DMS153 (cell line): ENCODE data around the gene FCN1.
"Not testable (repeated sequence)": the region's sequence is repeated elsewhere in the genome, so short reads cannot be mapped to it uniquely, and the experiment has no call there.

Experiments used
- DNase-seq: peaks from one replicate; lab custom pipeline; 2025; lab: John Stamatoyannopoulos, UW

FCN1 gene

DNA sequence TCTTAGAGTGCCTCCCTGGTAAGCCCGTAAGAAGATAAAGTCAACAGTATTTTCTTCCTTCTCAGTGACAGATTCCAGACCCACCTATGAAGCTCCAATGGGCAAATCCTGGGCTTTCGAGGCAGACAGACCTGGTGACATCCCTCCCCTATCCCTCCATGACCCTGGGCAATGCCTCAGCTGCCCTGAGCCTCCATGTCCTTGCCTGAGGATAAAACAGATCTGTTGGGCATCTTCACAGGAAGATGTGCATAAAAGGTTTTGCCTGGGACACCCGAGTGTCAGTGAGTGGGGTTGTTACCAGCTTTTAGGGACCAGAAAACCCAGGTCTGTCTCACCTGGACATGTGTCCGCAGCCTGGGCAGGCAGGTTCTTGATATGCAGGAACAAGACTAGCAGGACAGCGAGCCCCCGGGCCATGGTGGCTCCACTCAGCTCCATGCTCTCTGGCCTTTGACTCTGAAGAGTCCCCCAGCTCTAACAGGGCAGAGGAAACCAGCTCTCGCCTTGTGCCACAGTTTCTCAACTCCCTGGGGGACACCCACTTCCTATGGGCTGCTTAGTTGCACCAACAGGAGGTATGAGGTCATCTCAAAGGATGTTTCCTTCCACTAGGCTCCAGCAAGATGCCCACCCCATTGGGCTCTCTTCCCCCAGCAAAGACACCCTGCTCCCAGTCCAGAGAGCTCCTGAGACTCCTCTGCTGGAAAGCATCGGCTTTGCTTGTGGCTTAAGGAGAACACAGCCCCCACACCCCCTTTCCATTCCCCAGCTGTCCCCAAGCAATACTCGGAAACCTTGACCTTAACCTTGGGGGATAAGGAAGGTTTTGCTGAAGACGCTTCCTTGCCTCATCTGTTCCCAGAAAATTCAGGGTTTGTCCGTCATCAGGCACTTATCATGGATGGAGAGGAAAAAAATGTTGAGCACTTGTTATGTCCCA, at the start of gene FCN1:
FCN1 (minus strand) TSS at position 482 of the 943 bp plus-strand sequence; CDS start at position 441, 41 bp downstream.
- no peak for DNase-seq

DNA sequence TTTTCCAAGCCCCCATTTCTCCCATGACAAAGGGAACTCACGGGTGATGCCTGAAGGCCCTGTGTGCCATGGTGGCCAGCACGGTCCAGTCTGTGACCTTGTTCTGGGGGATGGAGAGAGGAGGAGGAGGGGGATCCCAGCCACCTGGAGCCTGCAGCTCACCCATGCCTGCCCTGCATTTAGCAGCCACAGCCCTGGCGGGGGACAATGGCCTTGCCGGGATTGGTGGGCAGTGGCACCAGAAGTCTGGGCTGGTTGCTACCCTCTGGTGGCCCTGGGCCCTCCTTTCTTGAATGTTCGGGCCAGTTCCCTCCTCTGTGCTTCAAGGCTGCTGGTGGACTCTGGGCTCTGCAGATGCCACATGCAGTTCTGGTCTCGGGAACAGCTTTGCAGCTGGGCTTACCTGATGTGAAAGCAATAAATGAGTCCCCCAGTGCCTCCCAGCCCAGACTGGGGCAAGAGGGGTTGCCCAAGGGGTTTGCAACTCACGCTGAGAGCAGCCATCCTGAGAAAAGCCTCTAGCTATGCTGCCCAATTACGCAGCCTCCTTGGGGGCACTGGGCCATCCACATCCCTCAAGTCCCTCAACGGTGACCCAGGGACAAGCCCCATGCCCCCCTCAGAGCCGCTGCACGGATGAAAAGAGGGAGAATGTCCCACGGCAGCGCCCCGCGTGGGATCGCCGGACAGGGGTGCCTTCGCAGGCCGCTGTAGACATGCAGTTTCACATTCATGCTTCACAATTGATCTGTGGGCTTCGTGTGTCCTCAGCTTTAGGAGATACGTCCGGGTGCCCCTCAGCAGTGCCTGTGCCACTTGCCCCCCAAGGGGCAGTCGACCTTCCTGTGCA, 49.2 kb upstream of the FCN1 start:
- DNase-seq = no peak

DNA sequence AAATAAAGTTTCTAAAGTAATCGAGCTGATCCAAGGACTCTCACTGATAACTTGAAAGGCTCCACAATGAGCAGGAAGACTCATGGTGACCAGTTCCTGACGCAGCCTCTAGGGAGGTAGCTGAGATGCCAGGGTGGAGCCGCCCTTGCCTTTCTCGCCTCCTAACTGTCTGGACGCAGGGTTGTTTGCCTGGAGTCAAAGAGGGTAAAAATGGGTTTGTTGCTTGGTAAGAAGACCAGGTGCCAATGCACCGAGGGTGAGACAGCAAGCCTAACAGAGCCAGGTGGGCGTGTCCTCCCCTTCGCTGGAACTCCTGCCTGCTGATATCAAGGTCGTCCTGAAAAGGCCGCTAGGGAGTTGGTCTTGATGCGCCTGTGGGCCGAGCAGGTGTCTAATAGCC, 48.6 kb upstream of the FCN1 start:
- no peak for DNase-seq

DNA sequence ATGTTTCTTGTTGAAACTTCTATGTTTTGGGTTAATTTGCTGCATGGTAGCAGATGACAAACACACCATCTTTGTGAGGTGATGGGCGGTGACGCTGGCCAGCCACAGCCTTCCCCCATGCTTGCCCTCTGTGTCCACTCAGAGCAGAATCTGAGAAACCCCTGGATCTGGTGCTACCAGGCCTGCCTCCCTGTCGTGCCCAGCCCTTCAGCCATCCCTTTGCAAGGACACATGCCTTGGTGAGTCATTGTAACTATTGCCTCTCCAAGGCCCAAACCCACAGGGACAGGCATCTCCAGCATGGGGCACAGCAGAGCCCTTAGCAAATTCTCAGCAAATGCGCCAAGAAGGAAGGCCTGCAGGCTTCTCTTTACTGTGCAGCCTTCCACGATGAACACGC, 48.1 kb upstream of the FCN1 start:
- DNase-seq = no peak

DNA sequence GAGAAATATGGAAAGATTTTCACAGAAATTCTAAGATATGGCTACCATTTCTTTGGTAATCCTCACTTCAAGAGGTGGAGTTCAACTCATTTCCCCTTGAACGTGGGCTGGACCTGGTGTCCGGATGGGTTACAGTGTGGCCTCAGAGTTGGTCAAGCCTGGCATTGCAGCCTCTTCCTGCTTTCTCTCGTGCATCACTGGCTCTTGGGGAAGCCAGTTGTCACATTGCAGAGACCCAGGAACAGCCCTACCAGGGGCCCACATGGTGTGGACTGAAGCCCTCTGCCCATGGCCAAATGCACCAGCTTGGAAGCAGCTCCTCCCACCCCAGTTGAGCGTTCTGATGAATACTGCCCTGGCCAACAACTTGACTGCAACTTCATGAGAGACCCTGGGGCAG, 47.7 kb upstream of the FCN1 start:
- no peak for DNase-seq

DNA sequence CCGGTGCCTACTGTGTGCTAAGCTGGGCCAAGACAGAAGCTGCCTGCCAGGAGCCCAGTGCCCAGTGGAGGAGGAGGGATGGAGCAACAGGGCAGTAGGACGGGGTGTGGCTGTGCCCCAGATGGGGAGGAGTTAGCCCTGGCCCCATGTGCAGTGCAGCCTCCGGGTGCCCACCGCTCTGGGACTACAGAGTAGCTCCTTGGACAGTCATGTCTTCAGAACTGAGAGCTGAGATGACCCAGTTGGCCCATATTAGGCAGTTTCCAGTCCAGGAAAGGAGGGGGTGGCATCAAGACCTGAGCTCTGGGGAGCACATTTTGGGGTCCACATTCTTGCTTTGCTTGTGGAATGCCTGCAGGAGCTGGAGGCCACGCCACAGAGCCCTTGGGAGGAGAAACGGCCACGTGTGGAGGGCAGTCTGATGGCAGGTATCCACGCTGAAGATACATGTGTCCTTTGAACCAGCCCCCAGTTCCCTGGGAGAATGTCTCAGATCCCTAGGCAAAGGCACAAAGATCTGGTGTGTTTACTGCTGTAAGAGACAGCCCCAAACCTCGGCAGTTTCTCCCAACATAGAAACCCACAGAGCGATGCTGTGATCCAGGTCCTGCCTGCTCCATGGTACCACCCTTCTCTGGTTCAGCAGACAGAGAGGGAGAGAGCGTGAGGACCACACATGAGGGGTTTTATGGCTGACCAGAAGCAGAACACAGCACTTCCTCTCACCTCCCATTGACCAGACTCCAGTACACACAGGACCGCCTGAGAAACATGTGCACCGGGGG, 46.8 kb upstream of the FCN1 start:
- DNase-seq = no peak

DNA sequence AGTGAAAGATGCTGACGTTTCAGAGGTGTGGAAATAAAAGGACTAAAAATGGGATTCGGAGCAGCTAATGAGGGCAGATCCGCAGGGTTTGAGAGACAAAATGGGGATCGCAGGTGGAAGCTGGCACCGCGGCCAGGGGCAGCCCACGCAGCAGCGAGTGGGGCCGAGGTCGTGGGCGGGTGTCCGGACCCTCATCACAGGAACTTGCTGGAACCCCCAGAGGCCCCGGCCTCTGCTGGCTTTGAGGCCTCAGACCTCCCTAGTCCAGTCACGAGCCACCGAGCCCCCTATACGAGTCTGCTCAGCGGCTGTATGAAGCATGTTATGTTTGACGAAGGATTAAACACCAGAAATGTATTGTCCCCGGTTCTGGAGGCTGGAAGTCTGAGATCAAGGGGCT, 45.8 kb upstream of the FCN1 start:
- no peak for DNase-seq

DNA sequence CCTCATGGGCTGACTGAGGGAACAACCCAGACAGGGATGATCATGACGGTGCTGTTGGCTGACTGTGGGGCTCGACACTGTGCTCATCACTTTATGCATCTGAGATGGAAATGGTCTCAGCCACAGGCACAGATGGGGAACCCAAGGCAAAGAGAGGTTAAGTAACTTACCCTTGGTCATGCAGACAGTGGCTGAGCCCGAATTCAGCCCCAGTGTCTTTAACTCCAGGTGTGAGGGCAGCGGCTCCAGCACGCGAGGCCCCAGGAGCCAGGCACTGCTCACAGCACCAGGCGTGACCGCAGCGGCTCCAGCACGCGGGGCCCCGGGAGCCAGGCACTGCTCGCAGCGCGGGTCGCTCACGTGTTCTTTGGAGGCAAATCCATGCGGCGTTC, 45.3 kb upstream of the FCN1 start:
- no peak for DNase-seq

DNA sequence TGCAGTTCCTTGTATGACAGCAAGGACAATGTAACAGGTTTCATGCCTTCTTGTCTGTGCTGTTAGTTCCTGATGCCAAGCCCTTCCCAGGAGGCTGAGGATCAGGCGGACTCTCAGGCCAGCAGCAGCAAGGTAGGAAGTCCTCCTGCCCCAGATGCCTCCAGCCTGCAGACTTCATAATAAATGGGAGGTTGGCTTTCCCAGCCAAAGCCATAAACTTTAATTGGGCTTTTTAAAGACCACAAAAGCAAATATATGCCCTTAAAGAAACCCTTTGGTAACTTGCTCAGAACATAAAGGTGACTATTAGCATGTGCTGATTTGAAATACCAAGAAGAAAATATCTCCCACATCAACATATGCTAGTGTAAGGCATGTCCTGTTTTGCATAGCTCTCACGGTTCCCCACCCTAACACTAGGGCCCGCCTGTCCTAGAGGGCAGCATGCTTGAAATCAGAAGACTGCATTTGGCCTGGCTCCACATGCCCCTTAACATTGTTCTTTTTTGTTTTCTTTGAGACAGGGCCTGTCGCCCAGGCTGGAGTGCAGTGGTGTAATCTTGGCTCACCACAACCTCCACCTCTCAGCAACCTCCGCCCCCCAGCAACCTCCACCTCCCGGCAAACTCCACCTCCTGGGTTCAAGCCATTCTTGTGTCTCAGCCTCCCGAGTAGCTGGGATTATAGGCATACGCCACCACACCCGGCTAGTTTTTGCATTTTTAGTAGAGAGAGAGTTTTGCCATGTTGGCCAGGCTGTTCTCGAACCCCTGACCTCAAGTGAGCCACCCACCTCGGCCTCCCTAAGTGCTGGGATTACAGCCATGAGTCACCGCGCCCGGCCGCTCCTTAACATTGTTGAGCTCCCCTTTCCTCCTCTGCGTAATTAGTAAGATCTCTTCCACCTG, 44.6 kb upstream of the FCN1 start:
- no peak for DNase-seq

DNA sequence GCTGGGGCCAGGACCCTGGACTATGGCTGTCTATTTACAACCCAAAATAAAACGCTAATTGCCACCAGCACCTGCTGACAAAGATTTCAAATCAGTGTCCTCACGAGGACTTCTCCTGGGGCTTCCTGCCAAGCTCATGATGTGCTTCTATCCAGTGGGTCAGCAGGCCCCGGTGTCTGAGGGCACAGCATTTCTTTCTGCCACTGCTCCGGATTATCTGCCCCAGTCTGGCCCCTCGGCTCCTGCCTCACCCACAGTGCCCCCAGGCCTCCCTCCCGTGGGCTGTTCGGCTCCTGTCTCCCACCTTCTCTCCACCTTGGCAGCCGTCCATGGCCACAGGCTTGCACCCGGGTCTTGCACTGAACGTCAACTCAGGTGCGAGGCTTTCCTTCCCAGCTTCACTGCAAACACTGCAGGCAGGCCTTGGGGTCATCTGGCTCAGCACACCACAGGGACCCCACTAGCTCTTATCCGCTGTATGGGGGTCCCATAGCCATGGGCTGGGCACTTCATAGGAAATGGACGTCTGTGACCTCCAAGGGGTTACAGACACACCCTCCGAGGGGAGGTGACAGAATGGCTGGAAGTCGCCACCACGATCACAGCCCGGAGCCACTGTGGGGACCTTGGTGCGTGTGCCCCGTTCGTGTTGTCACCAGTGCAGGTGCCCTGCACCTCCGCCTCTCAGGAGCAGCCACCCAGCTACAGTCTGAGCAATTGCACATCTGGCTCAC, 43.8 kb upstream of the FCN1 start:
- DNase-seq = no peak

DNA sequence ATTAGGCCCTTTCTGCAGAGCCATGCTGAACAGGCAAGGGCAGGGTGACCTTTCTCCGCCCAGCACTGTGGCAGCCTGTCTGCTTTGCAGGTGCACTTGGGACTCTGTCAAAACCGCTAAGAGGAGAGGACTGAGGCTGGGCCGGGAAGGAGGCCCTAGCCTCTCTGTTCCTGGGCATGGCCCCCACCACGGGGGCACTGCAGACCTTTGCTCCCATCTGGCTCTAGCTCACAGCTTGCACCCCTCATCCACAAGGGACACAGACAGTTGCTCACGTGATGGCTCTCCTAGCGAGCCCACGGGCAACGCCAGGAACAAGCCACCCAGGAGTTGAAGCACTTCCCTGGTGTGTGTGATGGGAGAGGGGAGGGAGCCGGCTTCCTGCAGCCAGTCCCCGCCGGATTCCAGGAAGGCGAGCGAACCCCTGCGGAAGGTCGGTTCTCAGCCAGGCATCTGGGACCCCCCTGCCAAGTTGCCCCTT, 43.0 kb upstream of the FCN1 start:
- DNase-seq = no peak

DNA sequence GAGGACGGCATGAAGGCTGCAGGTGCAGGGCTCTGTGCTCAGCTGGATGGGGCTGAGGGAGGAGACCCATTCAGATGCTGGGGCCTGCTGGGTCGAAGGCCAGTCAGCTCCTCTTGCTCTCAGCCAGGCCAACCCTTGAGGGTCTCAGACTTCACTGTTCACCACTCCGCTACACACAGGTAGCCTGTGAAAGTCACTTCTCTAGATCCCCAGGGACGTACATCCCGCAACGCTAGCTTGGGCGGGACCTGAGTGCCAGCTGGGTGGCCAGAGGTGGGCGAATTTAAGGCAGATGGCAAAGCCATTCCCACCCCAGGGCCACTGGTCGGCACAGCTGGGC, 42.2 kb upstream of the FCN1 start:
- no peak for DNase-seq

DNA sequence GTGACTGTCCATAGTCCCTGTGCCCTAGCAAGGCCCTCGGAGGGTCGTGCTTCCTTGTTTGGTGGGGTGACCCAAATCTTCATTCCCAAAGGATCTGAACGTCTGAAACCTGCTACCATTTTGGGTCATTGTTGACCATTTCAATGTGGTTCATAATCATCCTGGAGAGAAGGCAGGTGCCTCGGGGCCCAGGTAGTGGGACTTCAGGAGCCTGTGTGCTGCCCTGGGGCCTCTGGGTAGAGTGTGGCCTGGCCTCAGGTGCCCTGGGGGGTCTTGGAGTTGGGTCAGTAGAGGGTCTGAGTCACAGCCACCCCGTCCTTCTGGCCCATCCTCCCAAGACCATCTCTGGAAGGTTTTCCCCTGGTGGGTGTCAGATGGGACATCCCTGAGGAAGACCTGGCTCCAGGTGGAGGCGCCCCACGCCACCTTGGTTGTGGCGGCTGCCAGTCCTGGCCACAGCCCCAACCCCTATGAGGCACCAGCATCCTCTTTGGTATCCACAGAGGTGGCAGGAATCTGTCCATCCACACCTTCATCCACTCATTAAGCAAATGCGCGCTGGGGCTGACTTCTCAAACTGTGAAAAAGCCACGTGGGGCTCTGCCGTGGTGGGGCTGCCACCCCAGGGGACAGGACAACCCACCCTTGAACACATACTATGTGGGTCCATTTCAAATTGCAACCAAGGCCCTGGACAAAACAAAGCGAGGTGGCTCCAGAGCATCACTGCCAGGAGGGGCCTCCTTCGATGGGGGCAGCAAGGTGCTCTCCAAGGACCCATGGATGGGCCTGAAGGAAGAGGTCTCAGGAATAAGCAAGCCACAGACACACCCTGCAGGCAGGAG, 41.6 kb upstream of the FCN1 start:
- no peak for DNase-seq

DNA sequence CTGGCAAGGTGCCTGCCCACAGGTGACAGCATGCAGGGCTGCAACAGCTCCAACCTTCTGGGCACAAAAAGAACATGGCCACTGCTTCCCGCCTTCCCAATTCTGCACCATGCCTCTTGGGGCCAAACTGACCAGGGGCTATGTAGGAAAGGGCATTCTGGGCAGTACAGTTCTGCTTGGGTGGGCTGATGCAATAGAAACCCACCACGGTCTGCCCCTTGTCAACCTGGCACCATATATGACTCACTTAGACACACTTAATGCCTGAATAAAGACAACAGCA, 40.2 kb upstream of the FCN1 start:
- no peak for DNase-seq

DNA sequence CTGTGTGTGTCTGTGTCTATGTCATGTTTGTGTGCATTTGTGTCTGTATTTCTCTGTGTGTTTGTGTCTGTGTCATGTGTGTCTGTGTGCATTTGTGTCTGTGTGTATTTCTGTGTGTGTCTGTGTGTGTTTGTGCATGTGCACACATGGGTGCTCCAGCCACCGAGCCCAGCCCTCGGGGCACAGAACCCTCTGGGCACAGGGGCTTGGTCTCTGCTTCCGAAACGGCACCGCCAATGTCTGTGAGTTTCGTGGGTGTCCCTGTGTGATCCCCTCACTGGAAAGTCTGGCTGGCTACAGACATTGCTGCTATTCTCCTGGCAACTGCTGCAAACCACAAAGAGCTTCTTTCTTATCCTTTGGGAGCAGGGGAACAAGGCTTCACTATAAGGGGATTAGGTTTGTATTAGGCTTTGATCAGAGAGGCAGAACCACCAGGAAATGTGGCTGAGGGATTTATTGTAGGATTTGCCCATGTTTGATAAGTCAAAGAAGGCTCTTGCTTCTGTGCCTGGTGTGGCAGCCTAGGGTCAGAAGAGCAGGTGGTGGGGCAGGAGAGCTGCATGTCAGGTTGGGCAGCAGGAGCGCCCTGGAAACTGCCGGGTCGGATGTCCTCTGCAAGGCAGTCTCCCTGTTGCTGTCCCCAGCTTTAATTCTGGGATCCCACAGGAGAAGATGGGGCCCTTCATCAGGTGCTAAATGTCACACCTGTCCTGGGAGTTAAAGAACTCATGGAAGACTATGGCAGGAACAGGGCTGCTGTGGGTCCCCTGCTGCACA, 39.6 kb upstream of the FCN1 start:
- no peak for DNase-seq

DNA sequence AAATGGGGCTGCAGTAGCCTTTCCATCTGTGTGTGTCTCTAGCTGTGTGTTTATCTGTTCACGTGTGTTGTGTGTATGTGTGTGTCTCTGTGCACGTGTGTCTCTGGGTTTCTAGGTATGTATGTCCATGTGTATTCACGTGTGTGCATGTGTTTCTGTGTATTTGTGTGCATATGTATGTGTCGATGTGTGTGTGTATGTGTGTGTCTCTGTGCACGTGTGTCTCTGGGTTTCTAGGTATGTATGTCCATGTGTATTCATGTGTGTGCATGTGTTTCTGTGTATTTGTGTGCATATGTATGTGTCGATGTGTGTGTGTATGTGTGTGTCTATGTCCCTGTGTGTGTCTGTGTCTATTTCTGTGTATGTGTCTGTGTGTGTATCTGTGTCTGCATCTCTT, 38.7 kb upstream of the FCN1 start:
- DNase-seq = not testable (repeated sequence)

DNA sequence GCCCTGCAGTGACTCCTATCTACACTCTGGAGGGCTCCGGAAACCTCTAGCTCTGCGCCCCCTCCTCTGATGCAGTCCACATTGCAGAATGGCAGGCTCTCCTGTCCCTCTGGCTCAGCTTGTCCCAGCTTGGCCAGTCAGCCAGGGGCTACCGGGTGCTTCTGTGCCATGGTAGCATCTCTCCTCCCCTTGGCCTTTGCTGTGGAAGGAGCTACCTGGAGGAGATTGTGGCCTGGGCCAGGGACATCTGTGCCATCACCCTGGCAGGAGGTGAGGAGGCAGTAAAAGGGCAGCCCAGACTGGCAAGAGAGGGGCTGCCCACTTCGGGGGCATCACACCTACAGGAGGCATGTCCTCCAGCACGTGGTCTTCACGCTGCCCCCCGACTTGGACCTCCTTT, 38.1 kb upstream of the FCN1 start:
- DNase-seq = no peak

DNA sequence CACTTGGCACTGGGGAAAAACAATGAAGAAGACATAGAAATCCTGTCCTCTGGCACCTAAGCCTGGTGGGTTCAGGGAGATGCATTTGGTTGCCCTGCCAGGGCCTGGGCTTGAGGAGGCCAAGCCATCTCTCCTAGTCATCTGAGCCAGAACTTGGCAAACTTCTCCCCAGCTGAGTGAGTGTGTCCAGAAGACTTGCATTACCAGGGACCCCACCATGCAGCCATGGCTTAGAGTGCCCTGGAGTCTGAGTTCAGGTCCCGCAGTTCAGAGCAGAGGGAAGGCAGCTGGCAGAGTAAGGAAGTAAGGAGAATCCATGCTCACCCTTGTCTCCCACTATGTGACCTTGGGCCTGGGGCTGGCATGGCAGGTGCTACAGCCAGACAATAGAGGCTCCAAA, 37.4 kb upstream of the FCN1 start:
- no peak for DNase-seq

DNA sequence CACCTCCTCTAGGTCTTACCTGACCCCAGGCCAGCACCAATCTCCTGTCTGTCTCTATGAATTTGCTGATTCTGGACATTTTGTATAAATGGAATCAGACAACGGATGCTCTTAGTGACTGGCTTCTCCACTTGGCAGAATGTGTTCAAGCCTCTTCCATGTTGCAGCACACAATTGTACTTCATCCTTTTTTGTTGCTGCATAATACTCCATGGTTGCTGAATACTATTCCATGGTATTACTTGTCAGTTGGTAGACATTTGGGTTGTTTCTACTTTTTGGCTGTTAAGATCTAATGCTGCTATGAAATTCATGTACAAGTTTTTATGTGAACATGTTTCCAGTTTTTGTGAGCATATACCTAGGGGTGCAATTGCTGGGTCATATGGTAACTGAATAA, 34.3 kb upstream of the FCN1 start:
- no peak for DNase-seq
